D721Med (cell line): ENCODE measurements around the gene CACNA1B.
A peak's percentile ranks its signal among the peaks of the same experiment; 100 is the strongest.

Experiments
- DNase-seq: peaks from one replicate; pipeline ENCODE4 v3.0.0; 2011; ENCODE audit warnings: low spot score; ENCODE audit not compliant: insufficient read length
- FAIRE-seq: peaks from 2 replicates; lab custom pipeline; 2011; peaks lifted over from hg19 to GRCh38; lab: Jason Lieb, UNC
- CTCF ChIP-seq: IDR thresholded peaks from 2 replicates; pipeline ENCODE4 v1.5.1; 2012; ENCODE audit warnings: mild to moderate bottlenecking, control low read depth; ENCODE audit not compliant: insufficient read depth; ENCODE audit errors: missing control alignments

The CACNA1B gene

GRCh38 chr9:138023394-138024124 is 146.0 kb downstream of the CACNA1B start:
- no peak for TF ChIP-seq CTCF
- no peak for FAIRE-seq
- no peak for DNase-seq

- FAIRE-seq (no peak), DNase-seq (no peak)
- no peak for TF ChIP-seq CTCF
Measured at GRCh38 chr9:138024131-138024530, 146.5 kb downstream of the CACNA1B start.

GRCh38 chr9:138024831-138025291 is 147.3 kb downstream of the CACNA1B start:
- no peak for FAIRE-seq
- TF ChIP-seq CTCF: no peak
- no peak for DNase-seq

- DNase-seq: no peak
- FAIRE-seq: no peak
- TF ChIP-seq CTCF: no peak
Measured at GRCh38 chr9:138025417-138025816, 147.8 kb downstream of the CACNA1B start.

- DNase-seq (no peak), FAIRE-seq (no peak)
- TF ChIP-seq CTCF: no peak
Measured at GRCh38 chr9:138025908-138026307, 148.3 kb downstream of the CACNA1B start.

GRCh38 chr9:138028596-138028995 is 151.0 kb downstream of the CACNA1B start:
- no peak for DNase-seq
- no peak for TF ChIP-seq CTCF
- FAIRE-seq: no peak

GRCh38 chr9:138031186-138031585 is 153.6 kb downstream of the CACNA1B start:
- TF ChIP-seq CTCF: no peak
- FAIRE-seq (peak; percentile 48), DNase-seq (no peak)
